M059J (cell line): ENCODE data around the gene CSF3R. TPM values are rescaled to one million over a fixed set of nuclear protein-coding genes. Genes with fewer than 3 reads are reported as not detected.
"Not testable (repeated sequence)": the region's sequence is repeated elsewhere in the genome, so short reads cannot be mapped to it uniquely, and the experiment has no call there.

Experiments
- DNase-seq: peaks from one replicate; pipeline ENCODE4 v3.0.0-alpha.2; 2012; ENCODE audit warnings: low read depth
- total RNA-seq: library from RNA; depleted of rRNA; stranded (reverse); fragments of >200 nt; shearing (Covaris generic); gene quantifications from 2 replicates; pipeline ENCODE4 v1.2.3, GENCODE V29; 2014

The CSF3R gene
- total RNA-seq, 1 experiment from 2014 or later: not detected

- no peak for DNase-seq
Observed at GRCh38 chr1:36481771-36482723, 666 bp downstream of the CSF3R start.

- no peak for DNase-seq
Observed at GRCh38 chr1:36481091-36481490, 1.6 kb downstream of the CSF3R start.

- no peak for DNase-seq
Observed at GRCh38 chr1:36480161-36480560, 2.6 kb downstream of the CSF3R start.

- DNase-seq: peak; percentile 54
Observed at GRCh38 chr1:36479505-36480051, 3.1 kb downstream of the CSF3R start.

DNA sequence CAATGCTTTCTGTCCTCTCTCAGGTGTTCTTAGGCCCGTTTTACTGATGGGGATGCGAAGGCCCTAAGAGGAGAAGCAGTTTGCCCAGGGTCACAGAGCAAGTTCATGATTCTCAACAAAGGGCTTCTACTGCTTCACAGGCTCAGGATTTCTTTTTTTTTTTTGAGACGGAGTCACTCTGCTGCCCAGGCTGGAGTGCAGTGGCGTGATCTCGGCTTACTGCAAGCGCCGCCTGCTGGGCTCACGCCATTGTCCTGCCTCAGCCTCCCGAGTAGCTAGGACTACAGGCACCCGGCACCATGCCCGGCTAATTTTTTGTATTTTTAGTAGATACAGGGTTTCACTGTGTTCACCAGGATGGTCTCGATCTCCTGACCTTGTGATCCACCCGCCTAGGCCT is 5.1 kb downstream of the CSF3R start:
- DNase-seq: not testable (repeated sequence)

- DNase-seq: no peak
Observed at GRCh38 chr1:36476945-36477344, 5.8 kb downstream of the CSF3R start.

- DNase-seq: no peak
Observed at GRCh38 chr1:36475910-36476604, 6.7 kb downstream of the CSF3R start.

DNA sequence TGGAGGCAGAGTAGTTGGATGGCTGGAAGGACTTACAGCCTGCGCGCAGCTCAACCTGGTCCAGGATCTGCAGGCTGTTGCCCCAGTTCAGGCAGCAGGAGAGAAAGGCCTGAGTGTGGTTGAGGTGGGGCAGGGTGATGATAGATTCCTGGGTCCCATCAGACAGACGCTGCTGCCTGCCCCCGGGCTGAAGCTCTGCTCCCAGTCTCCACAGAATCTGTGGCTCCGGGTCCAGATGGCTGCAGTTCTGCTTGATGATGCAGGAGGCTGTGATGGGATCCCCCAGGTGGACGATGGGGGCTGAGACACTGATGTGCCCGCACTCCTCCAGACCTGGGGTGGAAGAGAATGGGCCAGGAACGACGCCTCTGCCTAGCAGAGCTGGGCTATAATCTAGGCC is 7.4 kb downstream of the CSF3R start:
- DNase-seq: no peak

DNA sequence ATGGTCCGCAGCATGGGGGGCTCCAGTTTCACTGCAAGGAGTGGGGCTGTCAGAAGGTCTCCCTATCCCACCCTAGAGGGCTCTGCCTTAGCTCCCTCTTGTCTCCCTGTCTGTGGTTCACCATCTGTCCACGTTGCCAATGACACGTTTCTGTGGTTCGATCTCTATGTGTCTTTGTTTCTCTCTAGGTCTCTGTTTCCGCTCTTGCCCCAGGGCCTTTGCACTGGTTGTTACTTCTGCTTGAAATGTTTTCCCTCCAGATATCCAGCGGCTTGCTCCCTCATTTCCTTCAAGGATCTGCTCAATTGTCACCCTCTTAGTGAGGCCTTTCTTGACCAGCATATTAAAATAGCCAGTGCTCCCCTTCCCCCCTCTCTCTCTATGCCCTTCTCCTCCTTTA is 10.1 kb downstream of the CSF3R start:
- DNase-seq: peak; percentile 23

DNA sequence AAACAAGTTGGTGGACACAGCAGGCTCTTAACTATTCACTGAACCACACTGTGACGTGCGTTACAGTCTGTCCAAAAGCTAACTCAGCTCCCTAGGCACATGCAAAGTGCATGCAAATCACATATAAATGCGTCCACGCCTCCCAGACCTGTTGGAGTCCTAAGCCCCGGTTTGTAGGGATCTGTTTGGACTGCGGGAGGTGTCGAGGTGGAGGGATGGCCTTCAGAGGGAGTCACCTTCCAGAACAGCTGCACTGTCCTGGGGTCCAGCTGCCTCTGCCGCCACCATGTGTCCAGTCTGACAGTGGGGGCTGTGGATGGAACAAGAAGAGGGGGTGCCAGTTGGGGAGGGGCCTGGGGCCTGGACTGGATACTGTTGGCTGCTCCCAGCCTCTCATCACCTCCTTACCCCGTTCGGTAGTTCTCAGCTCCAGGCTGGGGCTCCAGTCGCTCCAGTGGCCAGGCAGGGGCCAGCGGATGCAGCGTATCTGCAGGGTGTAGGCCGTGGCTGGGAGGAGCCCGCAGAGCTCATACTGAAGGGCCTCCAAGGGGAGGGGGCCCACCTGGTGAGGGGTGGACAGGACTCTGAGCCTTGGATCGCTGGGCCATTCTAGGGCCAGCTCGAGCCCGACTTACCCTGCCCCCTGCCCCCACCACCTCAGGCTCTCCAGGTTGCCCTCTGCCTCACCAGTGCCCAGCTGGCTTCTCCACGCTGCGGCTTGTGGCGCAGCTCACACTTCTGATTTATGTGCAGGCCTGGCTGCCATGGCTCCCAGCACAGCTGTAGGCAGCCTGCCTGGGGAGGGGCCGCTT is 10.7 kb downstream of the CSF3R start:
- no peak for DNase-seq

DNA sequence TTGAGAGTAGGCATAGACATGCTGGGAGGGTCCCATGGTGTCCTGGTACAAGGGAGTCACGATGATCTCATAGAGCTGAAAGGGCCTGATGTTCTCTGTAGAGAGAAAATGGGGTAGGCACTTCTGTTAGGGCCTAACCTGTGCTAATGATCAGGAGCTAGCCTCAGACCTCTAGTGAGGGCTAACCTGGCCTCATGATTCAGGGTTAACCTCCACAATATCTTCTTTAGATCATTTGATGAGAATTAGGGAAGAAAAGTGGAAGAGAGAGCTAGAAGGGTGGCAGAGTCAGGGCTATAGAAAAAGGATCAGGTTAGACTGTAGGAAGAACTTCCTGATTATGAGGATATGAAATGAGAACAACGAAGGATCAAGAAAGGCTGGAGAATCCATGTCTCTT is 13.6 kb downstream of the CSF3R start:
- no peak for DNase-seq

GRCh38 chr1:36467700-36468455 is 14.8 kb downstream of the CSF3R start:
- DNase-seq: no peak

GRCh38 chr1:36467027-36467410 is 15.7 kb downstream of the CSF3R start:
- no peak for DNase-seq

DNA sequence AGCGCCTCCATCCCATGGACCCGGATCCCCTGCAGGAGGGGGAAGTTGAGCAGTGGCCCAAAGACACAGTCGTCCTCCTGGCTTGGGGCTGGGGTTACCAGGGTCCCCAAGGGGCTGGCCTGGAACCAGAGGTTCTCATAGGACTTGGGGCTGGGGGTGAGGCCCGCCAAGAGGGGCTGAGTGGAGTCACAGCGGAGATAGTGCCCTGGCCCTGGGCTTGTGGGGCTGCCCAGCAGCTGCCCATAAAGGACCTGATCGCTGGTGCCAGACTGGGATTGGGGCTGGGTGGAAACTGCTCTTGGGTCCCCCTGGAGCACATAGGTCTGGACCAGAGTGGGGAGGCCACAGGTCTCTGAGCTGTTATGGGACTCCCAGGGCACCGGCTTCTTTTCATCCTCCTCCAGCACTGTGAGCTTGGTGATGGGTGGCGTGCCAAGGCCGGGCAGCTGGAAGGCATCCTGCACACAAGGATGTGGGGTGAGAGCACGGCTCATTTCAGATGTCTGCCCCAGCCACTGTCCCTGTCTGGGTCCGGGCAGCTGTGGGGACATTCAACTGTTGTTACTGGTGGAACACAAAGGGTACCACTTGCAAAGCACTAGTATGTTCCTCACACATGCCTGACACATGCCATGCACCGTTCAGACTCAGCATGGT is 16.2 kb downstream of the CSF3R start:
- DNase-seq: no peak

DNA sequence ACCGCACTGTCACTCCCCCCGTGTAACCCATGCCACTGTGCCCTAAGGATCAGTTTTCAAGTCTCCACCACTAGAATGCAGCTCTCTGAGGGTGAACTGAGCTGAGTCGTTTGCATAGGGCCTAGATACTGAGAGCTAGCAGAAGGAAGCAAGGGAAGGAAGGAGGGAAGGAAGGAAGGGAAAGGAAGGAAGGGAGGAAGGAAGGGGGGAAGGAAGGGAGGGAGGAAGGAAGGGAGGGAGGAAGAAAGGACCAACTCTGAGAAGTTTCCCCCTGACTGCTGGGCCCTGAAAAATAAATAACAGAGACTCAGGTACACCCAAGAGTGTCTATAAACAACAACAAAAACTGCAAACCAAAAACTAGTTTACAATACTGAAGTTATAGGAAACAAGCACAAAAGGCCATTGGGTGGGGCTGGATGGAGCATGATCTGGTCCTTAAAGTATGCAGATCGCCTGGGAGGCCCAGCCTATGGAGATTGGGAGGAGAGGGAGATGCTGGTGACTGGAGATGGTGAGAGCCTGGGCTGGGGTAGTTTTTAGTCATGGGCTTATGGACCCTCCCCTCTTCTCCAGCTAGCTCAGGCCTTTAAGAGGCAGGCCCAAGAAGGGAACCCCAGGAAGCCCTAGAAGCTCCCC is 16.9 kb downstream of the CSF3R start:
- no peak for DNase-seq

DNA sequence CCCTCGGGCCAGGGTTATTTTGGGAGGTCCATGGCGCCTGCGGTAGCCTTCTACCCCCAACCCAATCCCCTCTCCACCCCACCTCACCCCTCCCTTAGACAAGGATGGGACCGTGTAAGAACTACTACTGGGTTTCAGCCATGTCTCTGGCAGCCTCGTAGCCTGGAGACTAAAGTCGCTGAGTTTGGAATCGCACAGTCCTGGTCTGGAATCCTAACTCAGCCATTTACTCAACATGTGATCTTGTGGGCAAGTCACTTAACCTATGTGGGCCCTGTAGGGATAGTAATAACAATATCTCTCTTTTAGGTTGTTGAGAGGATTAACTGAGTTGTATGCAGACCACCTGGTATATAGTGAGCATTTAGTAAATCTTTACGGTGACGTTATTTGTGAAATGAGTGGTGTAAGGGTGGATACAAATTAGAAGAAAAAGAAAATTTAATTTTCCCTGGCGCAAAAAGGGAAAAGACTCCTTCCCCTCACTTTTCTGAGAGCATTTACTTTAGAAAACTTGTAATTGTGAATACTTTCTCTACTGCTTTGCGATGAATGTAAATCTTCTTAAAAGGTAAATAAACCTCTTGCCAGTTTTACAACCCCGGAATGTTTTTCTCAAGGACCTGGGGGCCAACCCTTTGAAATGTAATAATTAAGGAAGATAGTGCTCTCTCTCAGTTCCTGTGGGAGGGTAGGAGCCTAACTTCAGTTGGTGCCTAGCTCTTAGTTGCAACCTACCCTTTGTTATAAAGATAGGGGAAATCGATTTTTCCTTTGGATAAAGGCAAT is 17.9 kb downstream of the CSF3R start:
- peak; percentile 29 for DNase-seq

DNA sequence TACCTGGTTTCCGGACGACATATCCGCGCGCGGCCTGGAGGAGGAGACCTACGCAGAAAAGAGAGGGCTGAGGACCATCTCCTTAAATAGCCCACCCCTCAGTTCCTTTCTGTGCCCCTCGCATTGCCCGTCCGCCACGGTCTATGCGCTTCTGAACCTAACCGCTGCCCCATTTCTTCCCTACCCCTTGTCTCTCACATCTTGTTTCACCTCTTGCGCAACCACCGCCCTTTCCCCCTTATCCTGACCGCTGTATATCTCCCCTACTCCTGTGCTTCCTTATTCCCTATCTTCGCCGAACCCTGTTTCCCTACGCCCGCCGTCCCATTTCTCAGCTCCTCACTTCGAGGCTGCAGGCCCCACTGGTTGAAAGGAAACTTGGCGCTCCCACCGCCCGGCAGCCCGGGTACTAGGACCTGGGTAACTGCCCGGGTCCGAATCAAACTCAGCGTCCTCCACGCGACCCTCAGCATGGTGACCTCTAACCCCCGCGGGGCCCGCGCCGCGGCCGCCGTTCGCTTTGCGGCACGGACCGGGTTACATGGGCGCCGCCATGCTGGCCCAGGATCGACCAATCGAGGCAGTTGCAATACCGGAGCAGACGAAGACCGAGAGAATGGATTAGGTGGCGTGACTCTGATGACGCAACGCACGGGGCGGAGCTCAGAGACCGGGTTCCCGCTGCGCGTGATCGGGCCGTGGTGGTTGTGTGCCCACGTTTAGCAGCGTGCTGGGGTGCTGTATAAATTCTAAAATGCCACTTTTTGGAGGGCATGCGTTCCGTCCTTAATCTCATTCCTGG is 18.7 kb downstream of the CSF3R start, which contains the start of gene MRPS15:
MRPS15 (minus strand) TSS at position 582 of the 802 bp plus-strand sequence; CDS start at position 473, 109 bp downstream.
- peak; percentile 93 for DNase-seq

GRCh38 chr1:36463463-36463802 is 19.3 kb downstream of the CSF3R start:
- no peak for DNase-seq
